Choroid plexus epithelial cell (primary cell): ENCODE measurements around the gene EVA1A.
"Not testable (repeated sequence)": the region's sequence is repeated elsewhere in the genome, so short reads cannot be mapped to it uniquely, and the experiment has no call there.

Experiments
- DNase-seq: peaks from one replicate; pipeline ENCODE4 v3.0.0-alpha.2; 2010; ENCODE audit warnings: low read depth
- H3K4me3 ChIP-seq: 2 replicates; pipeline ENCODE4 v1.5.1; 2011; ENCODE audit warnings: low read depth, mild to moderate bottlenecking, control low read depth, low read length, moderate library complexity
- TF ChIP-seq, protein P1 (sequence below): conservative IDR thresholded peaks from 2 replicates; pipeline ENCODE4 v1.5.1; 2011; ENCODE audit warnings: low read depth, mild to moderate bottlenecking, control low read depth, inconsistent platforms, low read length, moderate library complexity

Gene EVA1A

GRCh38 chr2:75493230-75493629 is 67.5 kb downstream of the EVA1A start:
- DNase-seq: no peak
- TF ChIP-seq, protein P1, sequence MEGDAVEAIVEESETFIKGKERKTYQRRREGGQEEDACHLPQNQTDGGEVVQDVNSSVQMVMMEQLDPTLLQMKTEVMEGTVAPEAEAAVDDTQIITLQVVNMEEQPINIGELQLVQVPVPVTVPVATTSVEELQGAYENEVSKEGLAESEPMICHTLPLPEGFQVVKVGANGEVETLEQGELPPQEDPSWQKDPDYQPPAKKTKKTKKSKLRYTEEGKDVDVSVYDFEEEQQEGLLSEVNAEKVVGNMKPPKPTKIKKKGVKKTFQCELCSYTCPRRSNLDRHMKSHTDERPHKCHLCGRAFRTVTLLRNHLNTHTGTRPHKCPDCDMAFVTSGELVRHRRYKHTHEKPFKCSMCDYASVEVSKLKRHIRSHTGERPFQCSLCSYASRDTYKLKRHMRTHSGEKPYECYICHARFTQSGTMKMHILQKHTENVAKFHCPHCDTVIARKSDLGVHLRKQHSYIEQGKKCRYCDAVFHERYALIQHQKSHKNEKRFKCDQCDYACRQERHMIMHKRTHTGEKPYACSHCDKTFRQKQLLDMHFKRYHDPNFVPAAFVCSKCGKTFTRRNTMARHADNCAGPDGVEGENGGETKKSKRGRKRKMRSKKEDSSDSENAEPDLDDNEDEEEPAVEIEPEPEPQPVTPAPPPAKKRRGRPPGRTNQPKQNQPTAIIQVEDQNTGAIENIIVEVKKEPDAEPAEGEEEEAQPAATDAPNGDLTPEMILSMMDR: no peak
- H3K4me3 ChIP-seq: no peak overlapping the region

GRCh38 chr2:75491129-75491753 is 69.5 kb downstream of the EVA1A start:
- peak; percentile 45 for DNase-seq
- TF ChIP-seq, protein P1: no peak
- no peak overlapping the region for H3K4me3 ChIP-seq

GRCh38 chr2:75489721-75490120 is 71.0 kb downstream of the EVA1A start:
- TF ChIP-seq, protein P1: no peak
- no peak for DNase-seq
- H3K4me3 ChIP-seq: no peak overlapping the region

DNA sequence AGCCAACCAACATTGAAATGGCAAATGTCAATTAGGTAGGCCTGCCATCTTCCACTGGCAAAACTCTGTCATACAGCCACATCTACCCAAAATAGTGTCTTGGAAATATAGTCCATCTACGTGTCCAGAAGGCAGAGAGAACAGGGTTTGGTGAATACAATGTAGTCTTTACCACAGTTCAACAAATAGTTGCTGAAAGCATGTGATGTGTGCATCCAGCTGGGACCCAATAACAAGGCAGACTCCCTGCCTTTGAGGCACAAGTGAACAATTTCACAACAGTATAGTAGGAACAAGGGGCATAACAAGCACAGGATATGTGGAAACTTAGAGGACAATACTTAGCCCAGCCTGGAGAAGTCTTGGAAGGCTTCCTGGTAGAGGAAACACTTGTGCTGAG is 72.6 kb downstream of the EVA1A start:
- TF ChIP-seq, protein P1: no peak
- no peak for DNase-seq
- no peak overlapping the region for H3K4me3 ChIP-seq

- H3K4me3 ChIP-seq, DNase-seq: not testable (repeated sequence)
These were observed 74.0 kb downstream of the EVA1A start for GRCh38 chr2:75486735-75487134.

- DNase-seq: no peak
- TF ChIP-seq, protein P1: no peak
- no peak overlapping the region for H3K4me3 ChIP-seq
These were observed 75.9 kb downstream of the EVA1A start for GRCh38 chr2:75484840-75485239.

- no peak for DNase-seq
- H3K4me3 ChIP-seq: no peak overlapping the region
- TF ChIP-seq, protein P1: no peak
These were observed 76.9 kb downstream of the EVA1A start for GRCh38 chr2:75483878-75484277.
